NOMO-1 (cell line): ENCODE results near the gene B3GNT4.
A peak's percentile ranks its signal among the peaks of the same experiment; 100 is the strongest.
"Not testable (repeated sequence)": the region's sequence is repeated elsewhere in the genome, so short reads cannot be mapped to it uniquely, and the experiment has no call there.

Experiments used
- DNase-seq, 2 experiments: peaks; one replicate each; lab custom pipeline; 2025; ENCODE audit not compliant: unreplicated experiment in 2 of 2; lab: John Stamatoyannopoulos, UW

The B3GNT4 gene

DNA sequence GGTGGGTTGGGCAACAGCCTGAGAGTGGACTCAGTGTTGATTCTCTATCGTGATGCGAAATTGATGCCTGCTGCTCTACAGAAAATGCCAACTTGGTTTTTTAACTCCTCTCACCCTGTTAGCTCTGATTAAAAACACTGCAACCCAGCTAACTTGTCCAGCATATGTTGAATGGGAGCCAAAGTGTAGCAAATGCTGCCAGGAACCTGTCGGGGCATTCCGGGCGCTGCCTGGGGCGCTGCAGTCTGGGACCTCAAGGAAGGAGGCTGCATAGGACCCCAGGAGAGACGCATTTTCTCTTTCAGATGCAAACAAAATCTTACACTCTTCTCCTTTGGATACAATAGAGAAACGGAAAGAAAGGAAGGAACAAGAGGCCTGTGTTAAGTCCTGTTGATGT is 3.9 kb downstream of the B3GNT4 start:
- DNase-seq, result no peak

DNA sequence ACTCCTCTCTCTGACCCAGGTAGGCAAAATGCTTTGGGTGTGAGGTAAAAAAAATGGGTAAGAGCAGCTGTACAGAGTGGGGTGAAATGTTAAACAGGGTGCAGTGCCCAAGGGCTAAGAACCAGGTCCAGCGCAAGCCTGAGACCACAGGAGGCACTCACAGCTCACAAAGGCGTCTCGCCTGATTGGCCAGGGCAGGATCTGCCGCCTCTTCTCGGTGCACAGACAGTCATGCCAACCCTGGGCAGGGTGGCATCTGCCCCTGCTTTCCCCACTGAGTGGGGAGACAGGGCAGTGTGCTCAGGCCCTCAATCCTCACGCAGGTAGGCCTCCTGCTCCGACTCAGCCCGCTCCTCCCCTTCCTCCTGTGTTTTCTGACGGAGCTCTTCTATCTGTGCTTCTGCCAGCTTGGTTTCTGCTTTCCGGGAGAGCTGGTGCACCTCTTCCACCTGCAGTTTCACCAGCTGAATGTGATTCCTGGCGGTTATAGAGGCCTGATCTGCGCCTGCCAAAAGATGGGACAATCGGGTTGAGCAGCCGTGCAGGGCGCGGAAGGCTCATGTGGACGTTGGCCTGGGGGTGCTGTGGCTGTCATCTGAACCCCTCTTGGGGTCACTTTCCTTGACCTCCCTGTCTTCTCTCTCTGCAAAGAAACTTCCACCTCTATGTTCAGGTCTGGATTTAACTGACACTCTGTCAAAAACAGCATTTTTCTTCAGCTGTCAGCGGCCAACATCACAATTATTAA is 4.7 kb downstream of the B3GNT4 start:
- DNase-seq, result no peak

DNA sequence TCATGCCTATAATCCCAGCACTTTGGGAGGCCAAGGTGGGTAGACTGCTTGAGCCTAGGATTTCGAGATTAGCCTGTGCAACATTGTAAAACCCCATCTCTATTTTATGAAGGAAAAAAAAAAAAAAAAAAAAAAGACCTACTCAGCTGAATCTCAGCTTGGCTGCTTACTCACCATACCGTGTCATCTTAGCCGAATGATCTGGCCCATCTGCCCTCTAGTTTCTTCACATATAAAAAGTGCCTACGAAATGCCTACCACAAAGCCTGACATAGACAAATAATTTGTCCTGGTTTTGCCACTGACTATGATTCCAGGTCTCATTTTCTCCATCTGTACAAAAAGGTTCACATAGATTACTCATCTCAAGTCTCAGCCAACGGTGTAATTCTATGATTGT is 12.3 kb downstream of the B3GNT4 start:
- no peak for DNase-seq

DNA sequence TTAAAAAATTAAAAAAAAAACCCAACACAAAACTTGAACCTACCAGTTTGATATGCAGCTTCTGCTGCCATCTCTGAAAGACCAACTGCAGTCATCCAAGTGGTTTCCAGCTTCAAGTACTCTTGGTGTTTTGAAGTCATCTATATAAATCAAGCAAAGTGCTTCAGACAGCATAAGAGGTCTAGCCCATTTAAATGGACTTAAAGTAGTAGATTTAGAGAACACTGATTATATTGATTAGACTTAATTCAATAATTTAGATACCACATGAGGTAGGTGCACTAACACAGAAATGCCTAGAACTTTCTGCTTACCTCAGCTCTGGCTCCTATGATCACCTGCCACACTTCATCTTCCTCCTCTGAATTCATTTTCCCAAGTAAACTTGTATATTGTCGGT is 12.9 kb downstream of the B3GNT4 start:
- DNase-seq, result no peak

DNA sequence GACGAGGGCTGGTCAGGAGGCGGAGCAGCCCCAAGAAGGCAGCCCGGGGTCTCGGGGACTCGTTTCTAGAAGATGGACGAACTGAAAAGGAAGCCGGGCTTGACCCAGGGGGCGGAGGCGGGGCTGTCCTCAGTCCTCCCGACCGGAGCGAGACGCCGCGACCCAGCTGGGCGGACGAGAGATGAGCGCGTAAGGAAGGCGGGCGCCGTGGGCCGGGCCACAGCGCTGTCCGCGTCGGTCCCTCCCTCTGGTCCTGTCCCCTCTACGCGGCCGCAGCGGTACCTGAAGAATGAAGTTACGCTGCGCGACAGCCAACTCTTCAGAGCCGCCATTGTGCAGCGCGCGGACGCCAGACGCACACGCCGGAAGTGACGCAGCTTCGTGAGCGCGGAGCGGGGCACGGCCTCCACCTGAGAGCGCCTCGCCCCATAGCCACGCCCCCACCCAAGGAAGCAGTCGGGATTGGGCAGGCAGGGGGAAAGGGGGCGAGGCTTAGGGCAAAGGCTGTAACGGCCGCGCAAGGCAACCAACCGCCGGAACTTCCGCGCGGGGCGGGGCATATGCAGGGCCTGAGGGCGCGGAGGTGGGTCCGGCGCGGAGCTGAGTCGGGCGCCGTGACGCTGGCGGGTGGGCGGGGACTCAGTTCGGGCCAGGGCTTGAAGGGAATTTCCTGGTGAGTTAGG is 22.3 kb downstream of the B3GNT4 start, which contains the start of gene DIABLO:
Gene DIABLO (minus strand): TSS at position 370 of the 683 bp plus-strand sequence. CDS start 38 bp downstream, at position 332.
- DNase-seq, result peak; percentile 98 to 100

DNA sequence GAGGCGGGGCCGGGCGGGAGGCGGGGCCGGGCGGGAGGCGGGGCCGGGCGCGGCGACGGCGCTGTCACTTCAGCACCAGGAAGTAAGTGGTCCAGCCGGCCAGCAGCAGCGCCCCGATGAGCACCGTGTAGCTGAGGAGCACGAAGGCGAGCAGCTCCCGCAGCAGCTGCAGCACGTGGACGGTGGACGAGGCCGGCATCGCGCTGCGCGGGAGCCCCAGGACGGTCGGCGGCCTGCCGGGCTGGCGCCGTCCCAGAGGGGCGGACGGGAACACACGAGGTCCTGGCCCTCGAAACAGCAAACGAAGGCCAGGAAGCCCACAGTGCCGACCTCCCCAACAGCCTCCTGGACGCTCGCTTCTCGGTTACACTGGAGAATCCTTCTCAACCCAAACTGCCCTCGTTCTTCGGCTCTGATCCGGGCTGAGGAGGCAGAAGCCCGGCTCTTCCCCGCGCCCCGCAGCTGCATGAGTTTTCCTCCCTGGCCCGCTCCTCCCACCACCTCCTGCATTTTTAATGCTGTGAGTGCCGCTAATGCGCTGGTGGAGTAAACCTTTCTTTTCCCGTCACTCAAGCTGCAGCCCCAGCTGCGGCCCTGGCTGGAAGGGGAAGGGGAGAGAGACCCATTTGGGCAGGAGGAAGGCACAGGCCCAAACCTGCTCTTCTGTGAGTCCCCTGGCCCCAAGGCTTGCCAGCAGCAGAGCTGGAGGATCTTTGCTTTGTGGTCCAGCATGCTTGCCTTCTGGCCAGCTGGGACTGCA is 23.0 kb downstream of the B3GNT4 start:
- DNase-seq, result no peak

DNA sequence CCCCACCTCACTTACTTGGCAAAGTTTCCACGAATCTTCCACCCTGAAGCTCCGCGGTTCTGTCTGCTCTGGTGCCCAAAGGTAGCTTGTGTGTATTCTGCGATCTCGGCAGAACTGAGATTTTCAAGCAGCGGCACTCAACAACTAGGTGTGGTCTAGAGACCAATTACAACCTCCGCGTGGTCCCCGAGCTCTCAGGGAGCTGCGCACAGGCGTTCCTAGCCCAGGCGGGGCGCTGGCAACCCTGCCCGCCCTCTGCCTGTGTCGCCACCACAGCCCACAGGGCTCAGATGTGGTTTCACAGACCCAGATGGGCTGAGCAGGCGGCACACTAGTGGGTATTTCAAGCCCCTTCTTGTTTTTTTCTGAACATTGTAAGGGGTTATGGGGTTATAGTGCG is 23.8 kb downstream of the B3GNT4 start:
- no peak for DNase-seq

DNA sequence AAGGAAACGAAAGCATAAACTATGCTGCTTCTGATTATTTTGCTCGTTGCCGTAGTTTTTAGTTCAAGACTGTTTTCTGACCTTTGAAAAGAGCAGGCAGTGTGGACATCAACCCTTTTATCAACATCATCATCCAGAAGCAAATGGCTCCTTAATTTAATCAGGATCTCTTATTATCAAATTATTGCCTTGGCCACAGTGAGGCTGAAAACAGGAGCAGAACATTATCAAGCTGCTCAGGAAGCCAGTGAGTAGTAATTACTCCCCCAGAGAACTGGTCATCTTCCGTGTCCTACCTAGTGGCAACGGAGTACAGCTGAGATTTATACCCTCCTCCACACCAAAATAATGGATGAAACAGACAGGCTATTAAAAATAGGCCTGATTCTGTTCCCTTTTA is 24.6 kb downstream of the B3GNT4 start:
- DNase-seq, result no peak

DNA sequence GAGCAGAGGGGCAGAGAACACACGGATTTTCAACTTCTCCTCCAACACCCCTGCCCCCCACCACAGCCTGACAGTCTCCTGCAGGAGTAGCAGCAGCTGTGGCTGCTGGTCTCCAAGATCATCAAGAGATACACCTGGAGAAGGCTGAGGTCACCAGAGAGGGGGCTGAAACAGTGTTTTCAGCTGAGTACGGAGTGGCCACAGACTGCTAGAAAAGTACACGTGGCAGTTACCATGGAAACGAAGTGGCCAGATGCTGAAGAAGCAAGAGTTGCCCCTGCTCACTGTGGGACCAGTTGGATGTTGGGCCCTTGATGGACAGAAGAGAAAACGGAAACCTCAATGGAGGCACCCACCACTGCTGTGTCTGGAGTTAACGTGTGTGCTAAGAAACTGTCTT is 27.3 kb downstream of the B3GNT4 start:
- no peak for DNase-seq

DNA sequence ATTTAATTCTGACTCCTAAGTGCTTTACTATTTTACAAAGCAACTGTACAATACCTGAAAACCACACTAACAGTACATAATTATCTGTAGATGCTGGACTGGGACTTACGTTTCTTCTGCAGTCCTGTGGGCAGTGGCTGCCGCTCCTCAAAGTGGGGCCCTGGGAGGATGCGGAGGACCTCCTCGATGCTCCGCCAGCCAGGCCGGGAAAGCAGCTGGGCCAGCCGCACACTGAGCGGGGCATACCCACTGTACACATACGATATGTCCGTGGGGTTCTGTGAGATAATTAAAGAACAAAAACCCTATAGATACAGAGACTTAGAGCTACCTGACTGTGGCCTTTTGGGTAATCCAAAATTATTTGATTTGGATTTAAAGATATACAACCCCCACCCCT is 29.2 kb downstream of the B3GNT4 start:
- no peak for DNase-seq

DNA sequence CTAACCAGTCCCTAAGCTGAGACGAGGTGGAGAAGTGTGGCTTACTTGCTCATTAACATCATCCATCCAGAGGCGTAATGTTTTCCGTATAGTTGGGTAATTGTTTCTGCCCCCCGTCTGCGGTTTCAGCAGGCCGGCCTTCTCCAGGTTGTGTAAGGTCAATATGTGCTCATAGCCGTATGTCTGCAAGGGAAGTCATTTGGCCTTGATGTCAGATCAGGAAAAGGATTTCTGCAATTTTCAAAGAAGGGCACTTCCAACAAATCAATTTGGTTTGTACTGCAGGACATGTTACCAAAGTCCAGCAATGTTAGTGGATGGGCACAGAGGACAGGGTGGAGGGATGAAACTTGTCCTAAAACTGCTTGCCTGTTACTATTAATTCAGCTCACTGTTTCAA is 32.2 kb downstream of the B3GNT4 start:
- peak; percentile 90 to 95 for DNase-seq

DNA sequence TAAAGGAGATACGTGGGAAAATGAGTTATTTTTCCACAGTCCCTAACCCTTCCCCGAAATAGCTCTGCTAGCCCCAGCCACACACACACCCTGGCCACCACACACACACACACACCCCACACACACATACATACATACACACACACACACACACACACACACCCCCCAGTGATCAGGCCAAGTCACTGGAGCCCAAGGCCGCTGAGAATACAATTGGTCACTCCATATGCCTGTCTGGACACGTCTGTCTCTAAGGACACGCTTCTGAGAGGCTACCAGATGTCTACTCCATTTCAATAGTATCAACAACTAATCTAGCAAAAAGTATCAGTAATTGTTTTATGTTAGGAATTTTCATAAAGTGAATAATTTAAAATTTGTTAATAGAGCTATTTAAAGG is 35.4 kb downstream of the B3GNT4 start:
- DNase-seq, result no peak

DNA sequence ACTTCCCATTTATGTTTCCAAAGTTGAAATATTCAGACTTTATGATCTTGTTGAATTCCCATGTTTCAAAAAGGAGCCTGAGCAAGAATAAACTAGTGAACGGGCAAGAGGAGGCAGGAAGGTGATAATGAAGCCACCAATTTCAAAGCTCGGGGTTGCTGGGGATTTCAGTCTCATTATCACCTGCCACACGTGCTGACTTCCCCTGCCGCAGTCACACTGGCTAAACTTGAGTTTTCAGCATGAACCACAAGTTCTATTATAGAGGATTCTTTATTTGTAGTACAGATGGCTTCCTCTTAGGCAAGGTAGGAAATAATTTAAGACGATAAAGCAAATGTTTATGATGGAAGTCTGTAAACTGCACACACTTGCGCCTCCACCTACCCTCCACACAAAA is 40.5 kb downstream of the B3GNT4 start:
- no peak for DNase-seq

DNA sequence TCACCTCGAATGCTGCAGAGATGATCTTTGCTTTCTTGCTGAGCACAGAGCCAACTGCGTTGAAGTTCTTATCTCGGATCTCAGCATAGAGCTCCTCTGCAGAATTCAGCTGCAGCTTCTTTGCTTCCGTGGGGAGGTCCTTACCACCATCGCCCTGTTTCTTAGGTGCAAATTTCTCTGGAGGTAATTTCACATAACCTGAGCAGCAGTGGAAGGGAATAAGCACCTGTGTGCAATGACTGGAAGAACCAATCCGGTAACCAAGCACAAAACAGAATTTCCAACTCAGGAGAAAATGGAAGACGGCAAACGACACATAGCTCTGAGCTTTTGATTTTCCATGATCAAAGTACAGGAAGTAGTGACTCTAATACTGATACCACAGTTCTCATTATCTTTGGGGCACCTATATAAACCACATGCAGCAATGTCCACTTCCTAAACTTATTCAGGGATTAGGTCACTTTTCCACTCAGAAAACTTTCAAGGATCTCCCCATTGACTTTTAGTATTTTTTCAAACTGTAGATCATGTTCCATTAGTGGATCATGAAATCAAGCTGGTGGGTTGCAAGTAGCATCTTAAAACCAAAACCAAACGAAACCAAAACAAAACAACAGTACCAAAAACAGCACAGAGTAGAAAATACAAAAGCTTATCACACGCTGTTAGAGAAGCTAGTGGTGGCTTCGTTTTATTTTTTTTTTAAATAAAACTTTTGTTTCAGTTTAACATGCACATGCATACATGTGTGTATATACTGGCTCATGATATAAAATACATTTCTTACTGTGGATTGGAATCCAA is 41.3 kb downstream of the B3GNT4 start:
- no peak for DNase-seq

DNA sequence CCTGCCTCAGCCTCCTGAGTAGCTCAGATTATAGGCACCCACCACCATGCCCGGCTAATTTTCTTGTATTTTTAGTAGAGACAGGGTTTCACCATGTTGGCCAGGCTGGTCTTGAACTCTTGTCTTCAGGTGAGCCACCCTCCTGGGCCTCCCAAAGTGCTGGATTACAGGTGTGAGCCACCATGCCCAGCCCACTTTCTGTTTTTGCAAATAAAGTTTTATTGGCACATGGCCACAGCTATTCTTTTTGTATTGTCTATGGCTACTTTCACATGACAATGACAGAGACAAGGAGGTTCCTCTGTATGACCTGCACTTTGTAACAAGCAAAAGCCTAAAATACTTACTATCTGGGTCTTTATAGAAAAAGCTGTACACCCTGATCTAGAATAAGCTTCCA is 42.0 kb downstream of the B3GNT4 start:
- no peak for DNase-seq

DNA sequence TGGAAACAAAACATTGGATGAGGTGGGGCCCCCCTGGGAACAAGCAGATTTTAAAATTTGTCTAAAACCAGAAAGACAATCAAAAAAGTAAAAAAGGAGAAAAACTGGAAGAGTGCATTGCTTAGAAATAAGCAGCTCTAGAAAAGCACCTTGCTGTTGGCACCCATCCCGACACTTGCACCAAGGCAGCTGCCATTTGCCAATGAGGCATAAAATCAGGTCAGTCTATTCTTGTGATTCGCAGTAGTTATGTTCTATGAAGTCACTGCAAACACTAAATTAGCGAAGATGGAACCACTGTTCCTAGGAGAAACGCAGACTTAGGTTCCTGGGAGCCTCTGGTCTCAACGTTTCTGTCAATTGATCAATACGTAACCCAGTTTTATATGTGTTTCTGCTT is 46.5 kb downstream of the B3GNT4 start:
- DNase-seq, result no peak

DNA sequence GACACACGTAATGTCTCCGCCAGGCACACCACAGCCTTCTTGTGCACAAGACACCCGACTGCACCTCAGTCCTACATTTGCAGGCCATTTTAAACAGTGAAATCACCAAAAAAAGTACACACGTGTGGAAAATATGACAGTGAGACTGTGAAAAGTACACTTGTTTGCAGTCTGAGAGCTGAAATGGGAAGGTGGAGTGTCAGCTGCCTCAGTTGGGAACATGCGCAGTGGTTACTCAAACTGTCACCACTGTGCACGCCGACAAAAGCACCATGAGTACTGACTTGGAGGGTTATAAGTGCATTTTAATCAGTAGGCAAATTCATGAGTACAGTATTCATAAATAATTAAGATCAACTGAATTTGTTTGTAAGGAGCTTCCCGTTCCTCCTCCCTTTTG is 47.0 kb downstream of the B3GNT4 start:
- DNase-seq, result no peak

DNA sequence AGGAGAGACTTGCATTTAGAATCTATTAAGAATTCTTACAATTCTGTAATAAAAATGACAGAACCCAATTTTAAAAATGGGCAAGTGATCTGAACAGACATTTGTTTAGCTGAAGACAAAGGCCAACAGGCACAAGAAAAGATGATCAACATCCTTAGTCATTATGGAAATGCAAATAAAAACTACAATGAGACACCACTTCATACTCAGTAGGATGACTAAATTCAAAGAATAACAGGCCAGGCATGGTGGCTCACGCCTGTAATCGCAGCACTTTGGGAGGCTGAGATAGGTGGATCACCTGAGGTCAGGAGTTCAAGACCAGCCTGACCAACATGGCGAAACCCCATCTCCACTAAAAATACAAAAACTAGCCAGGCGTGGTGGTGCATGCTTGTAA is 55.0 kb downstream of the B3GNT4 start:
- DNase-seq, result not testable (repeated sequence)
